Upper lobe of right lung (tissue), 1 donor: Measurements from ENCODE around the gene TGFBRAP1. TPM values are rescaled to one million over a fixed set of nuclear protein-coding genes. Genes with fewer than 3 reads are reported as not detected.

Experiments
- ATAC-seq: fragments of 200-7000 bp; cut with Tn5 transposase; one replicate; pipeline ENCODE4 v1.9.1; 2020; ENCODE audit warnings: mild to moderate bottlenecking, moderate library complexity
- DNase-seq: peaks from one replicate; pipeline ENCODE4 v3.0.0-alpha.2; 2020
- H3K27ac ChIP-seq: fragments of 200-600 bp; one replicate; pipeline ENCODE4 v1.8.0; 2022
- H3K27me3 ChIP-seq: fragments of 200-600 bp; one replicate; pipeline ENCODE4 v1.8.0; 2022; ENCODE audit warnings: mild to moderate bottlenecking
- H3K36me3 ChIP-seq: fragments of 200-600 bp; one replicate; pipeline ENCODE4 v1.8.0; 2022
- H3K4me1 ChIP-seq: fragments of 200-600 bp; one replicate; pipeline ENCODE4 v1.8.0; 2022
- H3K4me3 ChIP-seq: fragments of 200-600 bp; one replicate; pipeline ENCODE4 v1.8.0; 2022; ENCODE audit warnings: mild to moderate bottlenecking
- H3K9me3 ChIP-seq: fragments of 200-600 bp; one replicate; pipeline ENCODE4 v1.8.0; 2022
- intact Hi-C: fragments of 100-400 bp; cut with DNase I; formaldehyde crosslinking; loops from one replicate; pipeline ENCODE4 v1.11.0; 2022
- total RNA-seq: library from RNA; stranded (reverse); fragmentation: NEBNext Ultra II Directional; extraction: Animal tissue kit (Norgen Biotek cat#: 25700); gene quantifications from one replicate; pipeline ENCODE4 v1.2.1, GENCODE V29; 2021
- TF ChIP-seq, protein P1 (sequence below): fragments of 200-600 bp; IDR thresholded peaks from one replicate; pipeline ENCODE4 v1.8.0; 2022; ENCODE audit warnings: antibody characterized with exemption
- donor health status: DM: no; HTN: yes; CAD: no; lungs with severe emphysema.

TGFBRAP1 gene
- total RNA-seq, 1 donor from 2014 or later: 22.9 TPM

DNA sequence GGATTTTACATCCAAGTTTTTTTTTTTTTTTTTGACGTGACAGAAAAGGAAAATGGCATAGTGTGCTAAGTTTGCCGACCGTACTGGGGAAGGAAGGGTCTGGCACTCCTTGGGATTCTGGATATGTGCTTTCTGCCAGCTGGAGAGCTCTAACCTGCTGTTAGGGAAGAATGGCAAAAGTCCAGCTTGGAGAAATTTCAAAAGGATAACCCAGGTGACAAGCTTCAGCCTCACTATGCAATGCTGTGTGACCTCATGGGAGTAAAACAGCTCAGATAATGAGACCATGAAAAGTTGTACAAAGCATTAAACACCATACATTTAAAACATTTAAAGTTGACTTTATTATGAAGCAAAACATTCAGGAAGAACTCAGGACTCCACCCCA is 98.3 kb downstream of the TGFBRAP1 start:
- intact Hi-C loops: no loop called here

DNA sequence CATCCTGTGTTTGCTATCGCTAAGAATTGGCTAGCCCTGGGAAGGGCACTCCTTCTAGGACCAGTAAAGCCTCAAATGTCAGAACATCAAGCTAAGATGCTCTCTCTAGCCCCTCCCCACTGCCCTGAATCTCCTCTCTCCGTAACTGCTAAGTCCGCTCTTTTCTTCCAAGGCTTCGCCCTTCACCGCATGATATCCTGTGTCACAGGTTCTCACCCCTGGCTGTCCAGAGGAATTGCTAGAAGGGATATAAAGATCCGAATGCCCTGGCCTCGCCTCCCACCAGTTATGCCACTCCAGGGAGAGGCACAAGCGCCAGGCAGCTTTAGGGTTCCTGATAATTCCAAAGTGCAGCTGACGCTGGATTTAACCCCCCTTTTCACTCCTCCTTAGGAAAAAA is 105.1 kb downstream of the TGFBRAP1 start:
- Histone ChIP-seq H3K27ac (no peak overlapping the region), H3K4me3 (no peak overlapping the region), H3K4me1 (no peaks in the 10 kb centered on the region), H3K27me3 (no peaks in the 10 kb centered on the region), H3K36me3 (no peaks in the 10 kb centered on the region), H3K9me3 (no peaks in the 10 kb centered on the region)
- intact Hi-C loops: no loop called here
- TF ChIP-seq, protein P1, sequence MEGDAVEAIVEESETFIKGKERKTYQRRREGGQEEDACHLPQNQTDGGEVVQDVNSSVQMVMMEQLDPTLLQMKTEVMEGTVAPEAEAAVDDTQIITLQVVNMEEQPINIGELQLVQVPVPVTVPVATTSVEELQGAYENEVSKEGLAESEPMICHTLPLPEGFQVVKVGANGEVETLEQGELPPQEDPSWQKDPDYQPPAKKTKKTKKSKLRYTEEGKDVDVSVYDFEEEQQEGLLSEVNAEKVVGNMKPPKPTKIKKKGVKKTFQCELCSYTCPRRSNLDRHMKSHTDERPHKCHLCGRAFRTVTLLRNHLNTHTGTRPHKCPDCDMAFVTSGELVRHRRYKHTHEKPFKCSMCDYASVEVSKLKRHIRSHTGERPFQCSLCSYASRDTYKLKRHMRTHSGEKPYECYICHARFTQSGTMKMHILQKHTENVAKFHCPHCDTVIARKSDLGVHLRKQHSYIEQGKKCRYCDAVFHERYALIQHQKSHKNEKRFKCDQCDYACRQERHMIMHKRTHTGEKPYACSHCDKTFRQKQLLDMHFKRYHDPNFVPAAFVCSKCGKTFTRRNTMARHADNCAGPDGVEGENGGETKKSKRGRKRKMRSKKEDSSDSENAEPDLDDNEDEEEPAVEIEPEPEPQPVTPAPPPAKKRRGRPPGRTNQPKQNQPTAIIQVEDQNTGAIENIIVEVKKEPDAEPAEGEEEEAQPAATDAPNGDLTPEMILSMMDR: no peak
- no peak for ATAC-seq
- DNase-seq: no peak

More for the DNA sequence above, 98.3 kb downstream of the TGFBRAP1 start:
- TF ChIP-seq, protein P1: no peak
- DNase-seq: no peak
- peaks cover 3% of the 10 kb centered on the region for H3K27me3 ChIP-seq
- no peak overlapping the region for H3K27ac ChIP-seq
- no peaks in the 10 kb centered on the region for H3K36me3 ChIP-seq
- H3K4me1 ChIP-seq: peaks cover 3% of the 10 kb centered on the region
- ATAC-seq: no peak
- H3K9me3 ChIP-seq: no peaks in the 10 kb centered on the region
- no peak overlapping the region for H3K4me3 ChIP-seq

DNA sequence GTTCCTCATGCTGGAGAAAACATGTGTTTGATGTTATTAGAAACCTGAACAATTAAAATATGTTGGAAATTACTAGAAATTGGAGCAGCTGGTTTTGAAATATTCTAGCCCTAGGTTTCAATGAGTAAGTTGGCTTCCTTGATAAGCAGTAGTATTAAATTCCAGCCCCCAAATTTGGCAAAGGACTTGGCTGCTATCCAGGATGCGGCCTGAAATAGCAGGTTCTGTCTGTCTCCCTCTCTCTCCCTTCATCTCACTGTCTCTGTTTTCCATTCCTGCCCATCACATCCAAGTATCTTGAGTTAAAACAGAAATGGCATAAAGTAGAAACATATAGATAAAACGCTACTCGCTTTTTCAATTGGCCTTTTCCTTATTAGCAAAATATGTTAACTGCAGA is 108.9 kb downstream of the TGFBRAP1 start:
- intact Hi-C loops: no loop called here
- H3K27ac ChIP-seq: no peak overlapping the region
- H3K4me1 ChIP-seq: no peaks in the 10 kb centered on the region
- H3K4me3 ChIP-seq: no peak overlapping the region
- no peaks in the 10 kb centered on the region for H3K27me3 ChIP-seq
- DNase-seq (no peak), ATAC-seq (no peak)
- TF ChIP-seq, protein P1: no peak
- H3K9me3 ChIP-seq: no peaks in the 10 kb centered on the region
- no peaks in the 10 kb centered on the region for H3K36me3 ChIP-seq

DNA sequence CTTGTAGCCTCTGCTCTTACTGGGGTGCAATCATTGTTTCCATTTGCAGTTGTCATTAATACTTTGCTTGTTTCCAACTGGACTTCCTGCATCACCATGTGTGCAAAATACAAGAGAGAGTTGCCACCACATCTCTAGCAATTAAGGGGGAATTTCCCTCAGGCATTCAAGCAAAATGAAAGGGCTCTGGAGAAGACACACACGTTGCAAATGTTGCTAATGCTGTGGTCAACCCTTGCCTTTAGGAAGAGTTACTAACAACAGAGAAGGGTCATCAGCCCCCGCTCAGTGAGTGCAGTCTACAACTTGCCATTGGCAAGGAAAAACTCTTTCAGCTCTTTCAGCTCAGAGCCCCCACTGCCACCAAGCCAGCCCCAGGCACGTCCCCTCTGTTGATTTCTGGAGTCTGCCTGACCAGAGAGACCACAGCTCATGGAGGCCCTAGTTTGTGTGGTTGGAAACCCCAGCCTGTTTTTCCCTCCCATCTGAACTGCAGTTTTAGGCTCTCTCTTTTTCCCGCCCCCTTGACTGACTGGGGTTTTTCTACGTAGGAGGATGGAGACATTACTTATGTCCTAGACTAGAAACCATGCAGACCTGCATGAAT is 113.8 kb downstream of the TGFBRAP1 start:
- H3K4me1 ChIP-seq: no peaks in the 10 kb centered on the region
- intact Hi-C loops: no loop called here
- no peaks in the 10 kb centered on the region for H3K27me3 ChIP-seq
- H3K4me3 ChIP-seq: no peak overlapping the region
- TF ChIP-seq, protein P1: no peak
- H3K36me3 ChIP-seq: no peaks in the 10 kb centered on the region
- H3K27ac ChIP-seq: no peak overlapping the region
- ATAC-seq: no peak
- no peaks in the 10 kb centered on the region for H3K9me3 ChIP-seq
- no peak for DNase-seq

Other genes with a start within 250 kb of the TGFBRAP1 start
- not detected for gene GPR45, start 88.0 kb downstream of the TGFBRAP1 start, total RNA-seq
- gene C2orf49, start 7.8 kb upstream of the TGFBRAP1 start, total RNA-seq: 18.0 TPM
- gene FHL2, start 69.3 kb upstream of the TGFBRAP1 start, total RNA-seq: 13.8 TPM